ENCODE measurements around the gene ZNF710. TPM values are rescaled to one million over a fixed set of nuclear protein-coding genes. Genes with fewer than 3 reads are reported as not detected.

Gene ZNF710
- polyA plus RNA-seq, 1 donor from 2014 or later, result 10.2 TPM

DNA sequence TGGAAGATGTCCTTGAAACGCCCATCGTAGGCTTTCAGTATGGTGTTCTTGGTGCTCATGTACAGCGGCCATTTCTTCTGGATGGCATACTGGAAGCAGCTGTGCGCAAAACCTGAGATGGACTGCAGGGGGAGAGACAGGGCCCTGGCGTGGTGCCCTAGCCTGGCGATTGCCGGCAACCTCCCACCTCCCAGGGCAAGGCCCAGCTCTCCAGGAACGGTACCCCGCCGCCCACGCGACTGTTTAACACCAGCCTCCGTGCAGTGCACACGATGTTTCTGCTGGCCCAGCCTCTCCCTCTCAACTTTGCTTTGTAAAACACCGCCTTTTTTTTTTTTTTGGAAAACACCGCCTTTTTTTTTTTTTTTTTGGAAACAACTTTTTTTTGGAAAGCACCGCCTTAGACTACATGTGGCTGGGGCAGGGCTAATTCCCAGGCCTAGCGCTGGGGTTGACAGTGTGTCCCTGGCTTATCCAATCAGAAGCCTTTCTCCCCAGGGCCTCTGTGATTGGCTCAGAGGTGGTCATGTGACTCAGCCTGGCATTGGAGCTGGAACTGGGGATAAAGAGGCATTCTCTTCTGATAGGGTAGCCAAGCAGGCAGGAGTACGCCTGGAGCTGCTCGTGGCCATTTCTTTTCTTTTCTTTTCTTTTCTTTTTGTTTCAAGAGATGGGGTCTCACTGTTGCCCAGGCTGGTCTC lies 86.5 kb downstream of the ZNF710 start:
- H3K79me2 ChIP-seq (replicated peaks; ENCODE audit: insufficient read depth, low read length), result no peaks in the 10 kb centered on the region
- no peaks in the 10 kb centered on the region for H3K27me3 ChIP-seq (ENCODE audit: insufficient read depth, low read depth, low read length)
- no peak for TF ChIP-seq RAD21 (conservative IDR thresholded peaks at IDR 0.05)
- no peaks in the 10 kb centered on the region for H3K9me3 ChIP-seq (ENCODE audit: low read length)
- H3K9ac ChIP-seq (ENCODE audit: low read length), result no peak overlapping the region
- no peaks in the 10 kb centered on the region for H3F3A ChIP-seq (ENCODE audit: insufficient read depth, low read length, poor library complexity, severe bottlenecking)
- H4K20me1 ChIP-seq (ENCODE audit: insufficient read depth), result no peaks in the 10 kb centered on the region
- H3K4me3 ChIP-seq (ENCODE audit: low read length), result no peak overlapping the region
- H3K9me2 ChIP-seq (ENCODE audit: insufficient read depth, low read length), result no peaks in the 10 kb centered on the region
- H3K27ac ChIP-seq (ENCODE audit: low read length), result no peak overlapping the region
- H3K4me2 ChIP-seq (ENCODE audit: low read length), result no peak overlapping the region
- no peak overlapping the region for H2AFZ ChIP-seq (ENCODE audit: low read depth, low read length)
- peaks cover 4% of the 10 kb centered on the region for H3K36me3 ChIP-seq (ENCODE audit: insufficient read depth, low read length)

DNA sequence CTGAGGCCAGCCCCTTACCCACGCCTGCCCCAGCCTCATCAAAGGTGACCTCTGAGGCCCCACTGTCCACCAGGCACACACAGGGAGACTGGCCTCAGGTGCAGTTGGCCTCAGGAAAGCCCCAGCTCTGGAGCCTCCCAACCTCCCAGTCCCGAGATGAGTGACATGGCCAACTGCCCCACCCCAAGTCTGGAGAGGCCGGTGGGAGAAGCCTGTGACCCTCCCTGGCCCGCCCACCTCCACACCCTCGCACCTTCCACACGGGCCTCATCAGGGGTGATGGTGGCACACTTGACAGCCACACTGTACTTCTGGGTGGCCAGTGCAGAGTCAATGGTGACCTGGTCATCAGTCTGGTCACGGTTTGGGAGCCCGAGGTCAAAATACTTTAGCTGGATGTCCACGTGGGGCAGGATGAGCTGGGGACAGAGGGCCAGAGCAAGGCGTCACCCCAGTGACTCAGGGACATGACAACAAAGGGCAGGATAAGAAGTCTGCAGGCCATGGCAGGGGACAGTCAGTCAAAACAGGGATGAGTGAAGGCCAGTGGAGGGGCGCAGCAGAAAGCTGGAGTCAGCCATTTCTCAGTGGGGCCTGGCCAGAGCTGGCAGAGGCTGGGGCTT lies 89.2 kb downstream of the ZNF710 start:
- H2AFZ ChIP-seq (ENCODE audit: low read depth, low read length), result no peak overlapping the region
- H3K4me2 ChIP-seq (ENCODE audit: low read length), result no peak overlapping the region
- H3K9me3 ChIP-seq (ENCODE audit: low read length), result no peaks in the 10 kb centered on the region
- no peaks in the 10 kb centered on the region for H3K36me3 ChIP-seq (ENCODE audit: insufficient read depth, low read length)
- no peak overlapping the region for H3K4me3 ChIP-seq (ENCODE audit: low read length)
- H3K27ac ChIP-seq (ENCODE audit: low read length), result no peak overlapping the region
- no peak overlapping the region for H3K9ac ChIP-seq (ENCODE audit: low read length)
- H3F3A ChIP-seq (ENCODE audit: insufficient read depth, low read length, poor library complexity, severe bottlenecking), result no peaks in the 10 kb centered on the region
- TF ChIP-seq MXI1 (conservative IDR thresholded peaks at IDR 0.05; ENCODE audit: poor library complexity, severe bottlenecking) (no peak), EP300 (conservative IDR thresholded peaks at IDR 0.05; ENCODE audit: poor library complexity, severe bottlenecking) (no peak), POLR2AphosphoS5 (IDR thresholded peaks at IDR 0.05) (no peak), RAD21 (conservative IDR thresholded peaks at IDR 0.05) (no peak), EZH2 (IDR thresholded peaks at IDR 0.05; ENCODE audit: borderline replicate concordance, insufficient read depth, low read length, poor library complexity, severe bottlenecking) (no peak)
- TF ChIP-seq, protein P1, sequence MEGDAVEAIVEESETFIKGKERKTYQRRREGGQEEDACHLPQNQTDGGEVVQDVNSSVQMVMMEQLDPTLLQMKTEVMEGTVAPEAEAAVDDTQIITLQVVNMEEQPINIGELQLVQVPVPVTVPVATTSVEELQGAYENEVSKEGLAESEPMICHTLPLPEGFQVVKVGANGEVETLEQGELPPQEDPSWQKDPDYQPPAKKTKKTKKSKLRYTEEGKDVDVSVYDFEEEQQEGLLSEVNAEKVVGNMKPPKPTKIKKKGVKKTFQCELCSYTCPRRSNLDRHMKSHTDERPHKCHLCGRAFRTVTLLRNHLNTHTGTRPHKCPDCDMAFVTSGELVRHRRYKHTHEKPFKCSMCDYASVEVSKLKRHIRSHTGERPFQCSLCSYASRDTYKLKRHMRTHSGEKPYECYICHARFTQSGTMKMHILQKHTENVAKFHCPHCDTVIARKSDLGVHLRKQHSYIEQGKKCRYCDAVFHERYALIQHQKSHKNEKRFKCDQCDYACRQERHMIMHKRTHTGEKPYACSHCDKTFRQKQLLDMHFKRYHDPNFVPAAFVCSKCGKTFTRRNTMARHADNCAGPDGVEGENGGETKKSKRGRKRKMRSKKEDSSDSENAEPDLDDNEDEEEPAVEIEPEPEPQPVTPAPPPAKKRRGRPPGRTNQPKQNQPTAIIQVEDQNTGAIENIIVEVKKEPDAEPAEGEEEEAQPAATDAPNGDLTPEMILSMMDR (IDR thresholded peaks at IDR 0.05; ENCODE audit: poor library complexity, severe bottlenecking), result no peak
- TF ChIP-seq, protein P2, sequence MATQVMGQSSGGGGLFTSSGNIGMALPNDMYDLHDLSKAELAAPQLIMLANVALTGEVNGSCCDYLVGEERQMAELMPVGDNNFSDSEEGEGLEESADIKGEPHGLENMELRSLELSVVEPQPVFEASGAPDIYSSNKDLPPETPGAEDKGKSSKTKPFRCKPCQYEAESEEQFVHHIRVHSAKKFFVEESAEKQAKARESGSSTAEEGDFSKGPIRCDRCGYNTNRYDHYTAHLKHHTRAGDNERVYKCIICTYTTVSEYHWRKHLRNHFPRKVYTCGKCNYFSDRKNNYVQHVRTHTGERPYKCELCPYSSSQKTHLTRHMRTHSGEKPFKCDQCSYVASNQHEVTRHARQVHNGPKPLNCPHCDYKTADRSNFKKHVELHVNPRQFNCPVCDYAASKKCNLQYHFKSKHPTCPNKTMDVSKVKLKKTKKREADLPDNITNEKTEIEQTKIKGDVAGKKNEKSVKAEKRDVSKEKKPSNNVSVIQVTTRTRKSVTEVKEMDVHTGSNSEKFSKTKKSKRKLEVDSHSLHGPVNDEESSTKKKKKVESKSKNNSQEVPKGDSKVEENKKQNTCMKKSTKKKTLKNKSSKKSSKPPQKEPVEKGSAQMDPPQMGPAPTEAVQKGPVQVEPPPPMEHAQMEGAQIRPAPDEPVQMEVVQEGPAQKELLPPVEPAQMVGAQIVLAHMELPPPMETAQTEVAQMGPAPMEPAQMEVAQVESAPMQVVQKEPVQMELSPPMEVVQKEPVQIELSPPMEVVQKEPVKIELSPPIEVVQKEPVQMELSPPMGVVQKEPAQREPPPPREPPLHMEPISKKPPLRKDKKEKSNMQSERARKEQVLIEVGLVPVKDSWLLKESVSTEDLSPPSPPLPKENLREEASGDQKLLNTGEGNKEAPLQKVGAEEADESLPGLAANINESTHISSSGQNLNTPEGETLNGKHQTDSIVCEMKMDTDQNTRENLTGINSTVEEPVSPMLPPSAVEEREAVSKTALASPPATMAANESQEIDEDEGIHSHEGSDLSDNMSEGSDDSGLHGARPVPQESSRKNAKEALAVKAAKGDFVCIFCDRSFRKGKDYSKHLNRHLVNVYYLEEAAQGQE (IDR thresholded peaks at IDR 0.05; ENCODE audit: borderline replicate concordance), result no peak
- H3K79me2 ChIP-seq (replicated peaks; ENCODE audit: insufficient read depth, low read length), result peaks cover 8% of the 10 kb centered on the region
- no peaks in the 10 kb centered on the region for H3K27me3 ChIP-seq (ENCODE audit: insufficient read depth, low read depth, low read length)
- H4K20me1 ChIP-seq (ENCODE audit: insufficient read depth), result no peaks in the 10 kb centered on the region
- H3K9me2 ChIP-seq (ENCODE audit: insufficient read depth, low read length), result no peaks in the 10 kb centered on the region

All from neural cell (in vitro differentiated cells).